Inflammatory macrophage treated with lipopolysaccharide for 1 hour (primary cell): ENCODE results near the gene SREK1.

Experiments used
- DNase-seq, 2 donors: peaks; one replicate each; pipeline ENCODE4 v3.0.0-alpha.2; 2020 to 2022

SREK1 gene

GRCh38 chr5:66222896-66223295 is 78.8 kb downstream of the SREK1 start:
- DNase-seq = peak in 1 of 2 donors; percentile 9

- peak in 1 of 2 donors; percentile 4 for DNase-seq
Observed at GRCh38 chr5:66223637-66224036, 79.5 kb downstream of the SREK1 start.

GRCh38 chr5:66224274-66224673 is 80.2 kb downstream of the SREK1 start:
- no peak for DNase-seq

GRCh38 chr5:66224773-66225553 is 80.9 kb downstream of the SREK1 start:
- no peak for DNase-seq

- DNase-seq = no peak
Observed at GRCh38 chr5:66230551-66230950, 86.5 kb downstream of the SREK1 start.

- DNase-seq = no peak
Observed at GRCh38 chr5:66231508-66231907, 87.4 kb downstream of the SREK1 start.

DNA sequence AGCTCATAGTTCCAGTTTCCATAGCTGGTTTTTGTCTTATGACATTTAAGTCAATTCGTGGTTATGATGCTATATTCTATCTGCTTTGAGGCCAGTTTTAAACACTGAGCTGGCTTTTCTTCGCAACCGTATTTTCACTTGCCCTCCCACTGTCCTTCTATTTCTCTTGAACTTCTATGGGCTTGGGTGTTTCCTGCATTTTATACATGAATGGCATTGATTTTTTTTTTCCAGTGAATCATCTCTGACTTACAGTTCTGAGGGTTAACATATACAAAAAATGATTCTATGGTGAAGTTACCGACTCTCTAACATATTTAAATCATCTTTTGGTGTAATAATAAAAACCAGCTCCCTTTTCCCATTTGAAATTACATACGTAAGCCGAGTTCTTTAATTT is 88.2 kb downstream of the SREK1 start:
- no peak for DNase-seq

DNA sequence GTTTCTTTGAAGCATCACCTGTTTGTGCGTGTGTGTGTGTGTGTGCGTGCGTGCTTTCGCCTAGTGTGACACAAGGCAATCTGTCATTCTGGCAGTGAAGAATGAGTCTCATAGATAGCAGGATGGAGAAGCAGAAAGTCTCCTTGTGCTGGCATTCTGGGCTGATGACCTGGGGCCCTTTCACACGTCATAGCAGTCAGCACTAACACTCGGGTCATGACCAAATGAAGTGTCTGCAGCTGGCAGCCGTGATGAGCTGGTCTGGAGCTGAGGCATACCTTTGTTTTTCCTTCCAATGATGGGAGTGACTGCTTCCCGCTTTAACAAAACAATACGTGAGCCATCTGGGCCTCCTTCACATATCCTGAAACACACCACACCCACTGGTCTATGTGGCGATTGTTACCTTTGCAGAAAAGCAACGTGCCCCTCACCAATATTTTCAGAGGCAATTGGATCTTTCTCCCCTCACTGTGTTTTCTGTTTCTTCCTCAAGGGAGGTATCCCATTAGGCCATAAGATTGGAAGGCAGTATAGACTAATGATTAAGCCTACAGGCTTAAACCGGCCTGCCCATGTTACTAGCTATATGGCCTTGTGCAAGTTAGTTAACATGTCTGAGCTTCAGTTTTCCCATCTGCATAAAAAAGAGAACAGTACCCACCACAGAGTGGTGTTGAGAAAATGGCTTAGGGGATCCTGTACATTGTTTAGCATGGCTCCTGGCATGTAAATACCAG is 88.8 kb downstream of the SREK1 start:
- DNase-seq = no peak
